GM04503 (cell line): Measurements from ENCODE around the gene SMIM15.
"Not testable (repeated sequence)": the region's sequence is repeated elsewhere in the genome, so short reads cannot be mapped to it uniquely, and the experiment has no call there.

ENCODE experiments used
- DNase-seq: peaks from one replicate; pipeline ENCODE4 v3.0.0-alpha.2; 2012; ENCODE audit warnings: low read depth

Gene SMIM15

GRCh38 chr5:61162010-61162831 is at the start of gene SMIM15:
Gene SMIM15, minus strand, starts transcription at chr5:61162468. Its CDS starts 2,297 bp downstream, at chr5:61160171.
- peak; percentile 51 for DNase-seq

- no peak for DNase-seq
Measured at GRCh38 chr5:61207884-61208283, 45.6 kb upstream of the SMIM15 start.

GRCh38 chr5:61205013-61205412 is 42.7 kb upstream of the SMIM15 start:
- DNase-seq: no peak

- peak; percentile 19 for DNase-seq
Measured at GRCh38 chr5:61202213-61202612, 39.9 kb upstream of the SMIM15 start.

GRCh38 chr5:61200582-61201155 is 38.4 kb upstream of the SMIM15 start:
- DNase-seq: no peak

GRCh38 chr5:61198606-61199005 is 36.3 kb upstream of the SMIM15 start:
- no peak for DNase-seq

GRCh38 chr5:61187826-61188225 is 25.6 kb upstream of the SMIM15 start:
- not testable (repeated sequence) for DNase-seq

GRCh38 chr5:61187352-61187751 is 25.1 kb upstream of the SMIM15 start:
- not testable (repeated sequence) for DNase-seq

GRCh38 chr5:61186634-61187033 is 24.4 kb upstream of the SMIM15 start:
- no peak for DNase-seq

- no peak for DNase-seq
Measured at GRCh38 chr5:61184708-61185107, 22.4 kb upstream of the SMIM15 start.

- no peak for DNase-seq
Measured at GRCh38 chr5:61183538-61183937, 21.3 kb upstream of the SMIM15 start.

GRCh38 chr5:61182449-61182848 is 20.2 kb upstream of the SMIM15 start:
- no peak for DNase-seq

GRCh38 chr5:61180886-61181285 is 18.6 kb upstream of the SMIM15 start:
- no peak for DNase-seq

- DNase-seq: no peak
Measured at GRCh38 chr5:61178702-61179101, 16.4 kb upstream of the SMIM15 start.

- DNase-seq: no peak
Measured at GRCh38 chr5:61177716-61178115, 15.4 kb upstream of the SMIM15 start.

GRCh38 chr5:61177070-61177469 is 14.8 kb upstream of the SMIM15 start:
- DNase-seq: no peak

- no peak for DNase-seq
Measured at GRCh38 chr5:61176631-61177030, 14.4 kb upstream of the SMIM15 start.

- no peak for DNase-seq
Measured at GRCh38 chr5:61171479-61171878, 9.2 kb upstream of the SMIM15 start.

GRCh38 chr5:61168951-61169350 is 6.7 kb upstream of the SMIM15 start:
- no peak for DNase-seq

GRCh38 chr5:61167382-61167781 is 5.1 kb upstream of the SMIM15 start:
- DNase-seq: no peak

- no peak for DNase-seq
Measured at GRCh38 chr5:61163905-61164304, 1.6 kb upstream of the SMIM15 start.

GRCh38 chr5:61162832-61163567 is 732 bp upstream of the SMIM15 start:
- DNase-seq: no peak

- DNase-seq: no peak
Measured at GRCh38 chr5:61160497-61160896, 1.8 kb downstream of the SMIM15 start.
